Activated naive CD4-positive, alpha-beta T cell treated with anti-CD3 and anti-CD28 coated beads, Interleukin-2, amount 10 ng/mL, durations not matched to agents 7 days and 5 days (primary cell): ENCODE data around the gene SIRPD.
"Not testable (repeated sequence)": the region's sequence is repeated elsewhere in the genome, so short reads cannot be mapped to it uniquely, and the experiment has no call there.

ENCODE experiments used
- CTCF ChIA-PET: fragments of 350-600 bp; sonication (Branson Sonifier 250); formaldehyde crosslinking; loops from one replicate; lab custom pipeline; 2021; ENCODE audit warnings: antibody characterized with exemption; lab: Charles Lee
- DNase-seq: peaks from one replicate; pipeline ENCODE4 v3.0.0-alpha.2; 2020
- H3K27ac Mint-ChIP-seq: one replicate; pipeline ENCODE4 v1.8.0; 2021; ENCODE audit warnings: mild to moderate bottlenecking, moderate library complexity, mixed read lengths
- H3K27me3 Mint-ChIP-seq: one replicate; pipeline ENCODE4 v1.8.0; 2021; ENCODE audit warnings: mild to moderate bottlenecking, mixed read lengths
- H3K36me3 Mint-ChIP-seq: one replicate; pipeline ENCODE4 v1.8.0; 2021; ENCODE audit warnings: mixed read lengths
- H3K4me1 Mint-ChIP-seq: one replicate; pipeline ENCODE4 v1.8.0; 2021; ENCODE audit warnings: mixed read lengths
- H3K4me3 Mint-ChIP-seq: one replicate; pipeline ENCODE4 v1.8.0; 2021; ENCODE audit warnings: mild to moderate bottlenecking, moderate library complexity, mixed read lengths
- H3K9me3 Mint-ChIP-seq: one replicate; pipeline ENCODE4 v1.8.0; 2021; ENCODE audit warnings: mixed read lengths

SIRPD gene

DNA sequence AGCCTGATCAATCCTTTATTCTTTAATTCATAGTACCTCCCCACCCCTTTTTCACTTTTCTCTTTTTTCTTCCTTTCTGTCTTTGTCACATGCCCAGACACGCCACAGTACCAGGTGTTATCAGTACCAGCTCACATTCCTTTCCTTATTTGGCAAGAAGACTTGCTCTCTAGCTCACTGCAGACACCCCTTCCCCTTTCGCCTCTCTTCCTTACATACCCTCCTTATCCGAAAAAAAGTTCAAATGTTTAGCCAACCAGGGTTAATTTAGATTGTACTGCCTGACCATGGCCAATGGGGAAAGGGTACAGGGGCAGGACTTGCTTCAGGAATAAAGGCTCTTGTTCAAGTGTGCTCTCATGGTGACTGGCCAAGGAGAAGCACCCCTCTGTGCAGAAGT is 57.0 kb downstream of the SIRPD start:
- peaks cover 1% of the 10 kb centered on the region for H3K9me3 Mint-ChIP-seq
- peaks cover 7% of the 10 kb centered on the region for H3K4me1 Mint-ChIP-seq
- H3K27me3 Mint-ChIP-seq: peaks cover 57% of the 10 kb centered on the region
- no peak overlapping the region for H3K4me3 Mint-ChIP-seq
- no peak overlapping the region for H3K27ac Mint-ChIP-seq
- no peaks in the 10 kb centered on the region for H3K36me3 Mint-ChIP-seq
- DNase-seq: no peak
- CTCF ChIA-PET: interaction anchor here (1.2 kb wide), 1 partner anchor 9 kb away, joined by 5 read pairs; no protein-coding TSS in a partner anchor

DNA sequence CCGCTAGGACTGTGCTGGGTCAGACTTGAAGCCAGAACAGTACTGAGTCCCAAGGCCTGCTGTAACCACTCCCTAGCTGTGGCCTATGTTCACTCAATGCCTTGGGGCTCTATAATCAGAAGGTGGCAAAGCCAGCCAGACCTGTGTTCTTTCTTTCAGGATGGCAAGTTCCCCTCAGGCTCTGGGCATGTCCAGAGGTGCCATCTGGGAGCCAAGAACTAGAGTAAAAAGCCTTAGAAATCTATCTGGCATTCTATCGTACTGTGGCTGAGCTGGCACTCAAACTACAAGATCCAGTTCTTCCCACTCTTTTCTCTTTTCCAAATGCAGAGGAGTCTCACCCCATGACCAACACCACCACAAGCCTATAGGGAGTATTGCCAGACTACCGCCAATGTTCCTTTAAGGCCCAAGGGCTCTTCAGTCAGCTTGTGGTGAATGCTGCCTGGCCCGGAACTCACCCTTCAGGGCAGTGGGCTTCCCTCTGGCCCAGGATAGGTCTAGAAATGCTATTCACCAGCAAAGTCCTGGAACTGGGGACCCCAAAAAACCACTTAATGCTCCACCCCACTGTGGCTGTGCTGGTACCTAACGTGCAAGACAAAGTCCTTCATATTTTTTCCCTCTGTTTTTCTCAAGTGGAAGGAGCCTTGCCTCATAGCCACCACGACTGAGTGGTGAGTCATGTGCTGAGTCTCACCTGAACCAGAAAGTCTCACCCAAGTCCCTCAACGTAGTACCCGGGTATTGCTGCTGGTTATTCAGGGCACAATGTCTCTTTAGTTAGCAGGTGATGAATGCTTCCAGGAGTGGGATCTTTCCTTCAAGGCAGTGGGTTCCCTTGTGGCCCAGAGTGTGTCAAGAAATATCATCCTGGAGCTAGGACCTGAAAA is 57.7 kb downstream of the SIRPD start:
- Mint-ChIP-seq H3K4me1 (peaks cover 7% of the 10 kb centered on the region), H3K9me3 (peaks cover 1% of the 10 kb centered on the region), H3K4me3 (no peak overlapping the region), H3K27ac (no peak overlapping the region), H3K27me3 (peaks cover 56% of the 10 kb centered on the region), H3K36me3 (no peaks in the 10 kb centered on the region)
- no peak for DNase-seq
- CTCF ChIA-PET: interaction anchor here (1.2 kb wide), 1 partner anchor 9 kb away, joined by 5 read pairs; no protein-coding TSS in a partner anchor

DNA sequence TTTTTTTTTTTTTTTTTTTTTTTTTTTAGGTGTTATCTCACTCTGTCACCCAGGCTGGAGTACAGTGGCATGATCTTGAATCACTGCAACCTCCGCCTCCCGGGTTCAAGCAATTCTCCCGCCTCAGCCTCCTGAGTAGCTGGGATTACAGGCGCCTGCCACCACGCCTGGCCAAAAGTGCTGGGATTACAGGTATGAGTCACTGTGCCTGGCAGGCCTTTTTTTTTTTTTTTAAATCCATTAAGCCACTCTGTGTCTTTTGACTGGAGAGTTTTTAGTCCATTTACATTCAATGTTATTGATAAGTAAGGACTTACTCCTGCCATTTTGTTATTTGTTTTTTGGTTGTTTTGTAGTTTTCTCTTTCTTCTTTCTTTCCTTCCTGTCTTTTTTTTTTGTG is 60.1 kb downstream of the SIRPD start:
- H3K4me1 Mint-ChIP-seq, H3K36me3 Mint-ChIP-seq, H3K4me3 Mint-ChIP-seq, H3K9me3 Mint-ChIP-seq, H3K27ac Mint-ChIP-seq, DNase-seq: not testable (repeated sequence)
- H3K27me3 Mint-ChIP-seq: peaks cover 55% of the 10 kb centered on the region
- CTCF ChIA-PET: interaction anchor here (1.5 kb wide), 1 partner anchor 23 kb away, joined by 3 read pairs; no protein-coding TSS in a partner anchor

DNA sequence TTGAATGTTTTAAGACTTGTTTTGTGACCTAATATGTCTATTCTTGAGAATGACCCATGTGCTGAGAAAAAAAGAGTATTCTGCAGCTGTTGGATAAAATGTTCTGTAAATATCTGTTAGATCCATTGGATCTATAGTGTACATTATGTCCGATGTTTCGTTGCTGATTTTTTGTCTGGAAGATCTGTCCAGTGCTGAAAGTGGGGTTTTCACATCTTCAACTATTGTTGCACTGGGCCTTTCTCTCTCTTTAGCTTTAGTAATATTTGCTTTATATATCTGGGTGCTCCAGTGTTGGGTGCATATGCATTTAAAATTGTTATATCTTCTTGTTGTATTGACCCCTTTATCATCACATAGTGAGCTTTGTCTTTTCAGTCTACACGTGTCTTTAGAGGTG is 60.6 kb downstream of the SIRPD start:
- Mint-ChIP-seq H3K4me1 (peaks cover 11% of the 10 kb centered on the region), H3K4me3 (no peak overlapping the region), H3K9me3 (no peaks in the 10 kb centered on the region), H3K27ac (no peak overlapping the region), H3K36me3 (no peaks in the 10 kb centered on the region), H3K27me3 (peaks cover 55% of the 10 kb centered on the region)
- no peak for DNase-seq
- CTCF ChIA-PET: interaction anchor here (1.5 kb wide), 1 partner anchor 23 kb away, joined by 3 read pairs; no protein-coding TSS in a partner anchor

DNA sequence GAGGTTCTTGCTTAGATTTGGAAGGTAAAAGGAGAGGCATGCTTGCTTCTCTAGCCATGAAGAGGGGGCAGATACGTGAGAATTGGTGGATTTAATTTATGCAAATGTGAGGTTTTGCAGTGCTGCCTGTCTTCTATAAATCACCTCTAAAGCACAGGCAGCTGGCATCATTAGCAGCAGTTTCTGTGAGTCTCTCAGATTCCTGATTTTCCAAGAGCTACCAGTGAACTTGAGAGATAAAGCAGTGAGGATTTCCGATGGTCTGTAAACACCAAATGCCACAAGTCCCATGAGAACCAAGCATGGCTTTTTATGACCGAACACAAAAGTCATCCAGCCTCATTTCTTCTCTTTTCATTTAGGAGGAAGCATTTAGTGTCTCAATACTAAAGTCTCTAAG is 63.1 kb downstream of the SIRPD start:
- Mint-ChIP-seq H3K9me3 (no peaks in the 10 kb centered on the region), H3K27ac (no peak overlapping the region), H3K4me3 (no peak overlapping the region), H3K36me3 (no peaks in the 10 kb centered on the region), H3K27me3 (peaks cover 57% of the 10 kb centered on the region), H3K4me1 (peaks cover 11% of the 10 kb centered on the region)
- CTCF ChIA-PET: interaction anchor here (1.0 to 1.7 kb wide), 2 partner anchors 9 to 283 kb away, joined by 3 to 6 read pairs; no protein-coding TSS in a partner anchor
- DNase-seq: no peak

DNA sequence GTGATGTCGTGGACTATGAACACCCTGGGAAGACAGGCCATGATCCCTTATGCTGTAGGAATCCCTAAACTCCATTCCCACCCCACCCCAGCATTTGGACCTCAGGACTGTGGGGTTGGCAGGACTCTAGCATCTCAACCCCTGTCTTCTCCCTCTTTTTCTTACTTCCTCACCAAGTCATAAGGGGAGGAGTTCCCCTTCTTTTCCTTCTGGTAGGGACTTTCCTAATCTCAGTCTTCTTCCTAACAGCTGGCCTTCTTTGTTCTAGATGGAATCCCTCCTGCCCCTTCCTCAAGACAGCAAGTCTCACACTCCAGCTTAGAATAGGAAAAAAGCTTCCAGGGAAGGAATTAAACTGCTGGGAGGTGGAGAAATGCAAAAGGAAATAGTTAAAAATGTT is 64.0 kb downstream of the SIRPD start:
- CTCF ChIA-PET: interaction anchor here (1.0 kb wide), 1 partner anchor 284 kb away, joined by 3 read pairs; no protein-coding TSS in a partner anchor
- H3K36me3 Mint-ChIP-seq: no peaks in the 10 kb centered on the region
- H3K27ac Mint-ChIP-seq: no peak overlapping the region
- H3K9me3 Mint-ChIP-seq: no peaks in the 10 kb centered on the region
- H3K4me3 Mint-ChIP-seq: no peak overlapping the region
- peaks cover 11% of the 10 kb centered on the region for H3K4me1 Mint-ChIP-seq
- DNase-seq: no peak
- peaks cover 55% of the 10 kb centered on the region for H3K27me3 Mint-ChIP-seq

DNA sequence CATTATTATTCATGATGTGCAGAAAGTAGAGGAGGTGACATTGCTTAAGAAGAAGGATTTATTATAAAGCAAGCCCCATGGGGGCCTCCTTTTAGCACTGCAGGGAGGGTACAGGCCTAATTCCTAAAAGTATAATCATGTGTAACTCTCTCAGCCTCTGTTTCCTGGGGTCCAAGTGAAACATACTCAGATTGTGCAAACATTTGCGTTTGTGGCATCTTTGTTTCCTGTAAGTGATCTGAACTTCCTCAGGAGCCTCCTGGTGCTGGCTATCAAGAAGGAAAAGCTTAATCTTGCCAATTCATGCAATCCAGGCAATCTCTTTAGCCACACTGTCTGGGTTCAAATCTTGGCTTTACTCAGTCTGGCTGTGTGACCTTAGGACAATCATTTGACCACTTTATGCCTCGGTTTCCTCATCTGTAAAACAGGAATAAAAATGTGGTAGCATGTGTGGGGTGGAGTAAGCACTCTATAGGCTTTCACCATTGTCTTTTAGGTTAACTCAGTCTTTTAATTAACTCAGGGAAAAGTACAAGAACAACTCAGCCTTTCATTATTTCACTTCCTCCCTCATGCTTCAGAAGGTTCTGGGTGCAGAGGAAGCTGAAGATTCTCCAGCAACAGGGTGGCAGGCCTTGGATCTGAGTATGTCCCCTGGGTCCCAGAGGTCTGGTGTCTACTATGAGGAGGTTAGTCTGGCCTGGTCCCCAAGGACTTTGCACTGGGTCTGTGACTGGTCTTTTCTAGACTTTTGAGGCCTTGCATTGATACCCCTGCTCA is 65.5 kb downstream of the SIRPD start:
- H3K4me1 Mint-ChIP-seq: peaks cover 11% of the 10 kb centered on the region
- peaks cover 54% of the 10 kb centered on the region for H3K27me3 Mint-ChIP-seq
- no peaks in the 10 kb centered on the region for H3K9me3 Mint-ChIP-seq
- H3K4me3 Mint-ChIP-seq: no peak overlapping the region
- CTCF ChIA-PET: interaction anchor here (0.6 to 1.8 kb wide), 4 partner anchors 10 to 285 kb away, joined by 3 to 5 read pairs (median 3); no protein-coding TSS in a partner anchor
- H3K36me3 Mint-ChIP-seq: no peaks in the 10 kb centered on the region
- no peak for DNase-seq
- no peak overlapping the region for H3K27ac Mint-ChIP-seq

DNA sequence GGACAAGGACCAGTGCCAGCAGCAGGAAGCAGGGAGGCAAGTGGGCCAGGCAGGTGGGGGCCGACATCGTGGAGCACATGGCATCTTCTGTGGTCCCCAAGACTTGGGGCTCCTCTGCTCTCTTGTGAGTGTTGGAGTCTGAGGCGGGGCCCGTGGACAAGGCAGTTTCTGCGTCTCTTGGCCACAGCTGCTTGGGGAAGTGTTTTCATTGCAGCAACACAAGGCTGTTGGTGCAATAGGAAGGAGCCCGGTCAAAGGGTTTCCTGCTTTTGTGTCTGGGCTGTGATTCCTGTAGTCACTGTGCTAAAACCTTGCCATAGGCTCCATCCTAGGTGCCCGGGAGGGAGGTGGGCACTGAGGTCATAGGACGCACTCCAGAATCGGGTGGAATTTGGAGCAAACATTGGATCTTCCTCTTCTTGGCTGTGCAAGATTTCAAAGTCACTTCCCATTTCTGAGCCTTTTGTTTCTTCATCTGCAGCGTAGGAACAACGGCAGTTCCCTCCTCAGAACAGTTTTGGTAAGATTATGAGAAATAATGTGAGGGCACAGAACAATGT is 66.1 kb downstream of the SIRPD start, which contains the start of gene SIRPB2:
Gene SIRPB2 (minus strand): TSS at position 140 of the 560 bp plus-strand sequence. CDS start 61 bp downstream, at position 79.
- H3K27ac Mint-ChIP-seq: no peak within 1 kb of the TSS
- no peaks in the 10 kb centered on the region for H3K9me3 Mint-ChIP-seq
- no peaks in the 10 kb centered on the region for H3K36me3 Mint-ChIP-seq
- DNase-seq: no peak
- peaks cover 11% of the 10 kb centered on the region for H3K4me1 Mint-ChIP-seq
- CTCF ChIA-PET: interaction anchor here (0.6 to 1.8 kb wide), 2 partner anchors 12 to 262 kb away, joined by 3 to 5 read pairs; no protein-coding TSS in a partner anchor
- no peak within 1 kb of the TSS for H3K4me3 Mint-ChIP-seq
- peaks cover 53% of the 10 kb centered on the region for H3K27me3 Mint-ChIP-seq

DNA sequence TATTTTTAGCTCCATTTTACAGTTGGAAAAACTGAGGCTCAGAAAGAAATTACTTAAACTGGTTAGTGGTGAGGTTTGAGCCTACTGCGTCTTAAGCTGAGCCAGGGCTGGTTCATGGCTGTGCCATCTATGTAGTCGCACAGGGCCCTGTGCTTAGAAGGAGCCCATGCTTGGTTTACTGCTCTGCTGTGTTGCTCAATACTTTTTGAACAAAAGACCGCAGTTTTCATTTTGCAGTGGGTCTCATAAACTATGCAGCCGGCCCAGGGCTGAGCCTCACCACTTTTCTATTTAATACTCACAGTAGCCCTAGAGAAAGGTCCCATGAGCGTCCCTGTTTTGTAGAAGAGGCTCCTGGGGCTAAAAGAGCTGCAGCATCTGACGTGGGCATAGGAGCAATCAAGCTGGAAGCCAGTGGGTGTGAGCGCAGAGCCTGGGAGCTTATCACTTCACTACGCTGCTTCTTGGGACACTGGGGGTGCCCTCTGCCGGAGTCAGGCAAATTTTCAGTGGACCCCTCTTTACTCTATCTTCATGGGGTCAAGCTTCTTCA is 66.8 kb downstream of the SIRPD start:
- CTCF ChIA-PET: interaction anchor here (1.6 kb wide), 1 partner anchor 244 kb away, joined by 4 read pairs; no protein-coding TSS in a partner anchor
- H3K9me3 Mint-ChIP-seq: no peaks in the 10 kb centered on the region
- peaks cover 52% of the 10 kb centered on the region for H3K27me3 Mint-ChIP-seq
- H3K4me3 Mint-ChIP-seq: no peak overlapping the region
- H3K27ac Mint-ChIP-seq: no peak overlapping the region
- DNase-seq: no peak
- peaks cover 11% of the 10 kb centered on the region for H3K4me1 Mint-ChIP-seq
- no peaks in the 10 kb centered on the region for H3K36me3 Mint-ChIP-seq

DNA sequence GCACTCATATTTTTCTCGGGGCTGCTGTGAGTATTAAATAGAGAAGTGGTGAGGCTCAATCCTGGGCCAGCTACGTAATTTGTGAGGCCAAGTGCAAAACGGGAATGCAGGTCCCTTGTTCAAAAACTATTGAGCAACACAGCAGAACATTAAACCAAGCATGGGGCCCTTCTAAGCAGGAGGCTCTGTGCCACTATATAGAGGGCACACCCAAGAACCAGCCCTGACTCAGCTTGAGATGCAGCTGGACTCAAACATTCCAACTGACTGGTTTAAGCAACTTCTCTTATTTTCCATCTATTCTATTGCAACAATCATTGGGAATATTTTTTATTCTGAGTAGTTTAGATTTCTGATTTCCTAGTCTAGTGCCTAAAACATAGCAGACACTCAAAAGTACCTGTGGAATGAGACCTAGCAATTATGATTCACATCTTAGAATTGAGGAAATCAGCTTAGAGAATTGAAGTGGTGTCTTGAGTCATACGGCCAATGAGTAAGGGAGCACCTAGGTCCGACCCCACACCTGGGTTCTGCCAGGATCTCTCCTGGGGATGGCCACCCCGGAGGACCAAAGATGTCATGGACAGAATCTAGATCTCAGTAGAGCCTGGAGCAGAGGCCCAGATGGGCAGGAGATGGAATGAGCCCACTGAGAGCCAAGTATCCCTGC is 67.6 kb downstream of the SIRPD start:
- Mint-ChIP-seq H3K27me3 (peaks cover 52% of the 10 kb centered on the region), H3K27ac (no peak overlapping the region), H3K9me3 (no peaks in the 10 kb centered on the region), H3K36me3 (no peaks in the 10 kb centered on the region), H3K4me1 (peaks cover 11% of the 10 kb centered on the region), H3K4me3 (no peak overlapping the region)
- CTCF ChIA-PET: interaction anchor here (0.6 to 1.6 kb wide), 3 partner anchors 14 to 244 kb away, joined by 3 to 4 read pairs (median 3); no protein-coding TSS in a partner anchor
- no peak for DNase-seq

DNA sequence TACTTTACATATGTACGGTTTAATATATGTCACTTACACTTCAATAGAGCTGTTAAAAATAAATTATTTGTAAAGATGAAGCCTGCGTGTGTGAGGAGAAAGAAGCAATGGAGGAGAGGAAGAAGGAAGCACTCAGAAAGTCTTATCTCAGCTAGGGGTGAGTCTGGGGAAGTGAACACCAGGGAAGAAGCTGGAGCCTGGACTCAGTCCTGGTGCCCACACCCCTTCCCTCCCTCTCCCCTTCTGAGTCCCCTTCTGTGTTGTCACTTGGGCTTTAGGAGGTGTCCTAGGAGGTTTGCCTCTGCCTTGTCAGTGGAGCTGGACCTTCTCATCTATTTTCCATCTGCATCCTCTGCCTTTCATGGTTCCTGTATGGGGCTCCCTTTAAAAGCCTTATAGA is 68.2 kb downstream of the SIRPD start:
- DNase-seq: no peak
- Mint-ChIP-seq H3K4me3 (no peak overlapping the region), H3K27ac (no peak overlapping the region), H3K27me3 (peaks cover 54% of the 10 kb centered on the region), H3K36me3 (no peaks in the 10 kb centered on the region), H3K4me1 (peaks cover 11% of the 10 kb centered on the region), H3K9me3 (no peaks in the 10 kb centered on the region)
- CTCF ChIA-PET: interaction anchor here (0.6 to 1.6 kb wide), 3 partner anchors 14 to 245 kb away, joined by 3 to 4 read pairs (median 3); no protein-coding TSS in a partner anchor

DNA sequence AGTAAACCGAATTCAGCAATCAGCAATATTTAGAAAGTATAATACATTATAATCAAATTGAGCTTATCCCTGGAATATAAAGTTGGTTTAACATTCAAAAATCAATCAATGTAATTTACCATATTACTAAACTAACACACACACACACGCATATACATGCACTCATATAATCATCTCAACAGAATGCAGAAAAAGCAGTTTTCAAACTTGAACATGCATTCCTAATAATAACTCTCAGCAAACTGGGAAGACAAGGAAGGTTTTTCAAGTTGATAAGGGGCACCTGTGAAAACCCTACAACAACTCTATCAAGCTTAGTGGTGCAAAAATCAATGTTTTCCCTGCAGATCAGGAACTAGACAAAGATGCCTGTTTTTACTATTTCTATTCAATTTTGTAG is 70.9 kb downstream of the SIRPD start:
- H3K9me3 Mint-ChIP-seq: no peaks in the 10 kb centered on the region
- DNase-seq: no peak
- H3K27ac Mint-ChIP-seq: no peak overlapping the region
- peaks cover 61% of the 10 kb centered on the region for H3K27me3 Mint-ChIP-seq
- CTCF ChIA-PET: no interaction called here
- H3K36me3 Mint-ChIP-seq: no peaks in the 10 kb centered on the region
- peaks cover under 1% of the 10 kb centered on the region for H3K4me1 Mint-ChIP-seq
- H3K4me3 Mint-ChIP-seq: no peak overlapping the region
